PC-3 (cell line): Measurements from ENCODE around the gene ARSG. TPM values are rescaled to one million over a fixed set of nuclear protein-coding genes. Genes with fewer than 3 reads are reported as not detected.

Experiments used
- ATAC-seq: fragments of 200-7000 bp; cut with Tn5 transposase; 2 replicates; pipeline ENCODE4 v1.9.1; 2020; ENCODE audit warnings: mild to moderate bottlenecking, moderate library complexity
- BruUV-seq: library from RNA; stranded (reverse); fragments of 400-500 nt; replicated peaks from 2 replicates; lab custom pipeline; 2021; lab: Mats Ljungman, UMichigan
- CTCF ChIA-PET: fragments of 300-600 bp; sonication (Branson Sonifier 250); formaldehyde crosslinking; loops from one replicate; lab custom pipeline; 2022; ENCODE audit warnings: antibody characterized with exemption; lab: Charles Lee
- POLR2A ChIA-PET: fragments of 300-600 bp; sonication (Branson Sonifier 250); formaldehyde crosslinking; loops from one replicate; lab custom pipeline; 2022; ENCODE audit warnings: antibody characterized with exemption; ENCODE audit not compliant: unreplicated experiment; lab: Charles Lee
- DNase-seq: peaks from one replicate; pipeline ENCODE4 v3.0.0-alpha.2; 2015
- H2AFZ ChIP-seq: fragments of 300-600 bp; sonication (generic); 2 replicates; pipeline ENCODE4 v1.6.0; 2016; ENCODE audit warnings: antibody characterized with exemption, low read length
- H3F3A ChIP-seq: fragments of 300-600 bp; sonication (generic); one replicate; pipeline ENCODE4 v1.6.0; 2017; ENCODE audit warnings: antibody characterized with exemption, low read length, control low read depth, mild to moderate bottlenecking; ENCODE audit not compliant: unreplicated experiment
- H3K27ac ChIP-seq: fragments of 300-600 bp; sonication (generic); 2 replicates; pipeline ENCODE4 v1.5.1; 2016; ENCODE audit warnings: mild to moderate bottlenecking, low read length
- H3K27me3 ChIP-seq: fragments of 300-600 bp; sonication (generic); 2 replicates; pipeline ENCODE4 v1.6.1; 2016; ENCODE audit warnings: low read length, mixed read lengths
- H3K36me3 ChIP-seq: fragments of 300-600 bp; sonication (generic); 2 replicates; pipeline ENCODE4 v1.6.1; 2016; ENCODE audit warnings: low read depth, mixed run types, low read length, mixed read lengths
- H3K4me1 ChIP-seq: fragments of 300-600 bp; sonication (generic); 2 replicates; pipeline ENCODE4 v1.5.1; 2016; ENCODE audit warnings: low read length; ENCODE audit not compliant: insufficient read depth
- H3K4me2 ChIP-seq: fragments of 300-600 bp; sonication (generic); 2 replicates; pipeline ENCODE4 v1.6.0; 2016; ENCODE audit warnings: low read length
- H3K4me3 ChIP-seq: fragments of 300-600 bp; sonication (generic); 2 replicates; pipeline ENCODE4 v1.5.1; 2016; ENCODE audit warnings: mild to moderate bottlenecking, low read length, mixed read lengths
- H3K79me2 ChIP-seq: fragments of 300-600 bp; sonication (generic); 2 replicates; pipeline ENCODE4 v1.6.1; 2017; ENCODE audit warnings: low read length, mixed read lengths
- H3K9ac ChIP-seq: fragments of 300-600 bp; sonication (generic); 2 replicates; pipeline ENCODE4 v1.6.0; 2016; ENCODE audit warnings: mild to moderate bottlenecking, low read length
- H3K9me2 ChIP-seq: fragments of 300-600 bp; sonication (generic); replicated peaks from 2 replicates; pipeline ENCODE4 v1.6.1; 2016; ENCODE audit warnings: mixed run types, low read length, mixed read lengths
- H3K9me3 ChIP-seq: fragments of 300-600 bp; sonication (generic); 2 replicates; pipeline ENCODE4 v1.6.1; 2016; ENCODE audit warnings: low read length, mixed read lengths
- H4K20me1 ChIP-seq: fragments of 300-600 bp; sonication (generic); 2 replicates; pipeline ENCODE4 v1.6.1; 2016; ENCODE audit warnings: low read length, mixed read lengths
- CTCF ChIP-seq: fragments of 300-600 bp; sonication (generic); conservative IDR thresholded peaks from 2 replicates; pipeline ENCODE4 v1.5.1; 2017; ENCODE audit warnings: antibody characterized with exemption, low read depth, mild to moderate bottlenecking, low read length
- EZH2 ChIP-seq: fragments of 300-600 bp; sonication (generic); IDR thresholded peaks from one replicate; pipeline ENCODE4 v1.6.1; 2017; ENCODE audit warnings: antibody characterized with exemption, mild to moderate bottlenecking, low read length; ENCODE audit not compliant: unreplicated experiment
- EZH2phosphoT487 ChIP-seq: fragments of 300-600 bp; sonication (generic); IDR thresholded peaks from 2 replicates; pipeline ENCODE4 v1.6.1; 2018; ENCODE audit warnings: mild to moderate bottlenecking, antibody characterized with exemption, low read length, borderline replicate concordance
- intact Hi-C: fragments of 100-400 bp; cut with micrococcal nuclease; formaldehyde crosslinking; loops from 2 replicates; pipeline ENCODE4 v1.9.0; 2023
- total RNA-seq: library from RNA; depleted of rRNA; stranded (reverse); fragments of >200 nt; gene quantifications from 2 replicates; pipeline ENCODE4 v1.2.3, GENCODE V29; 2014

The ARSG gene
- total RNA-seq, 1 experiment from 2014 or later = 2.1 TPM

DNA sequence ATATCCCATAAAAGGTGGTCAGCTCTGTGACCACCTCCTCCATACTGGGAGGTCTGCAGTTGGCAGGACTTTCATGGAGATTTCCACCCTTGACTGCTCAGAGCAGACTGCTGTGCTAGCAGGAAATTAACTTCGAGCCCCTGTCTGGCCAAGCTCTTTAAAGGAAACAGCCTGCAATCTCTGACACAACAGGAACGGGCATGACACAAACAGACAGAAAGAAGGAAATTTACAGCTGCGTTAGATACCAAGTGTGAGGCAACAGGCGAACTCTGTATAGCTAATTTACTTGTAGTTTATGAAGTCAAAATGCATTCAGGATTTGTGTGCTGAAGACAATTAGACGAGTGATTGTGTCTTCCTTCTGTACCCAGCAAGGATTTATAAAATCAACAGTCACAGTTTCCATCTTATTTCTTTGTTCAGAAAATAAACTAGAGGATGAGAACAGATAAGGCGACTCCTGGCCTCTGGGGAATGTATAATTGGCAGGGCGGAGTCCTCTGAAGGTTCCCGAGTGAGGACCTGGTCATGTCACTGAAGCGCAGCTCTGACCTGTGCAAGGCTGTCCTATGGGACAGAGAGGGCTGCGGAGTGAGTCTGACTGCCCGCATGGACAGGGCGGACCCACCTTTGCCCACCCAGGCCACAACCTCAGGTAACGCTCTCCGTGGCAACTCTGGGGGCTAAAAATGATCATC, 149.9 kb downstream of the ARSG start:
- Histone ChIP-seq H3K27ac (no peak overlapping the region), H3F3A (no peaks in the 10 kb centered on the region), H3K4me2 (no peak overlapping the region), H3K27me3 (no peaks in the 10 kb centered on the region), H3K36me3 (no peaks in the 10 kb centered on the region), H3K79me2 (no peaks in the 10 kb centered on the region), H3K9me3 (no peaks in the 10 kb centered on the region), H3K4me1 (peaks cover 4% of the 10 kb centered on the region), H3K4me3 (no peak overlapping the region), H2AFZ (no peak overlapping the region), H4K20me1 (no peaks in the 10 kb centered on the region), H3K9me2 (no peaks in the 10 kb centered on the region), H3K9ac (no peak overlapping the region)
- no peak for DNase-seq
- ATAC-seq = no peak
- ChIA-PET CTCF (interaction anchor here (1.1 kb wide), 1 partner anchor 42 kb away, joined by 4 read pairs; no protein-coding TSS in a partner anchor), POLR2A (no interaction called here)
- BruUV-seq = no TSS peak
- TF ChIP-seq EZH2phosphoT487 (no peak), EZH2 (no peak), CTCF (no peak)
- intact Hi-C loops = no loop called here

GRCh38 chr17:68443972-68444464, 152.7 kb downstream of the ARSG start:
- no peaks in the 10 kb centered on the region; the same call in 1 of the 2 replicates for H3K4me1 ChIP-seq
- TF ChIP-seq CTCF (no peak), EZH2phosphoT487 (no peak), EZH2 (no peak)
- no peaks in the 10 kb centered on the region for H3K9me2 ChIP-seq
- H3K36me3 ChIP-seq = no peaks in the 10 kb centered on the region
- intact Hi-C loops = no loop called here
- ATAC-seq = no peak
- no peak overlapping the region for H3K9ac ChIP-seq
- CTCF ChIA-PET = no interaction called here
- no peak for DNase-seq
- H3K27me3 ChIP-seq = no peaks in the 10 kb centered on the region
- no peaks in the 10 kb centered on the region for H3K79me2 ChIP-seq
- POLR2A ChIA-PET = no interaction called here
- H3K4me3 ChIP-seq = no peak overlapping the region
- no peak overlapping the region for H2AFZ ChIP-seq
- H3F3A ChIP-seq = no peaks in the 10 kb centered on the region
- no TSS peak for BruUV-seq
- H3K27ac ChIP-seq = no peak overlapping the region
- no peaks in the 10 kb centered on the region for H4K20me1 ChIP-seq
- no peak overlapping the region for H3K4me2 ChIP-seq
- no peaks in the 10 kb centered on the region for H3K9me3 ChIP-seq

DNA sequence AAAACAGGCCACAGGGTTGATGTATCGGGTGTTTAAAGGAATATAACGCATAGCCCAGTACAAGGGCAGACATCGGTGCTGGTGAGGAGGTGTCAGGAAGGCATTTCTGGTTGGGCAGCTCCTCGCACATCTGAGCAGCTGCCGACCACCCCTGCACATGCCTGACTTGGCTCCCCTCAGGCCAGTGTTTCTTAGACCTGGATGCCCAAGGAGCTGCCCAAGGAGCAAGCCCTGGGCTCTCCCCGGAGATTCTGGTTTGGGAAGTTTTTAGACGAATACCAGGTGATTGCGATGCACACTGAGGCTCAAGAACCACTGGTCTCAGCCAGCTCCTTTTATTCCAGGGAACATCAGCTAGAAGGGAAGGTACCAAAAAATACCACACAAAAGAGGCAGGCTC, 154.4 kb downstream of the ARSG start:
- DNase-seq (no peak), ATAC-seq (no peak)
- Histone ChIP-seq H3K9ac (no peak overlapping the region), H4K20me1 (no peaks in the 10 kb centered on the region), H3F3A (no peaks in the 10 kb centered on the region), H3K4me2 (no peak overlapping the region), H3K27ac (no peak overlapping the region), H3K4me3 (no peak overlapping the region), H3K27me3 (no peaks in the 10 kb centered on the region), H3K4me1 (no peaks in the 10 kb centered on the region; the same call in 1 of the 2 replicates), H3K36me3 (no peaks in the 10 kb centered on the region), H3K9me3 (no peaks in the 10 kb centered on the region), H3K79me2 (no peaks in the 10 kb centered on the region), H2AFZ (no peak overlapping the region), H3K9me2 (no peaks in the 10 kb centered on the region)
- ChIA-PET POLR2A (no interaction called here), CTCF (no interaction called here)
- intact Hi-C loops = no loop called here
- TF ChIP-seq EZH2phosphoT487 = no peak
- TF ChIP-seq EZH2 = no peak
- TF ChIP-seq CTCF = no peak
- no TSS peak for BruUV-seq
